GM23338 (cell line): ENCODE measurements around the gene CACNG8. TPM values are rescaled to one million over a fixed set of nuclear protein-coding genes. Genes with fewer than 3 reads are reported as not detected.

Experiments
- ATAC-seq: fragments of 200-7000 bp; cut with Tn5 transposase; 3 replicates; pipeline ENCODE4 v1.9.1; 2020
- DNase-seq: peaks from one replicate; pipeline ENCODE4 v3.0.0-alpha.2; 2015; ENCODE audit warnings: low spot score
- H2AFZ ChIP-seq: fragments of 200-600 bp; sonication (generic); 2 replicates; pipeline ENCODE4 v1.8.0; 2016; ENCODE audit warnings: antibody characterized with exemption, mild to moderate bottlenecking, moderate library complexity
- H3F3A ChIP-seq: fragments of 200-600 bp; sonication (generic); replicated peaks from 2 replicates; pipeline ENCODE4 v1.8.0; 2017; ENCODE audit warnings: antibody characterized with exemption, mixed run types, low read depth
- H3K27ac ChIP-seq: fragments of 200-600 bp; sonication (generic); 2 replicates; pipeline ENCODE4 v1.6.1; 2016; ENCODE audit warnings: low read depth
- H3K27me3 ChIP-seq: fragments of 200-600 bp; sonication (generic); 2 replicates; pipeline ENCODE4 v1.8.0; 2016; ENCODE audit warnings: mild to moderate bottlenecking, mixed run types, moderate library complexity; ENCODE audit not compliant: insufficient read depth
- H3K36me3 ChIP-seq: fragments of 200-600 bp; sonication (generic); 2 replicates; pipeline ENCODE4 v1.8.0; 2016; ENCODE audit warnings: mild to moderate bottlenecking; ENCODE audit not compliant: insufficient read depth
- H3K4me1 ChIP-seq: fragments of 200-600 bp; sonication (generic); 2 replicates; pipeline ENCODE4 v1.8.0; 2016; ENCODE audit warnings: mild to moderate bottlenecking, moderate library complexity; ENCODE audit not compliant: insufficient read depth
- H3K4me2 ChIP-seq: fragments of 200-600 bp; sonication (generic); 2 replicates; pipeline ENCODE4 v1.7.1; 2017; ENCODE audit warnings: mixed run types
- H3K4me3 ChIP-seq: fragments of 200-600 bp; sonication (generic); 2 replicates; pipeline ENCODE4 v1.6.1; 2016; ENCODE audit warnings: mixed run types
- H3K79me2 ChIP-seq: fragments of 200-600 bp; sonication (generic); replicated peaks from 2 replicates; pipeline ENCODE4 v1.8.0; 2017; ENCODE audit warnings: mild to moderate bottlenecking; ENCODE audit not compliant: insufficient read depth
- H3K9me2 ChIP-seq: fragments of 200-600 bp; sonication (generic); 2 replicates; pipeline ENCODE4 v1.8.0; 2017; ENCODE audit not compliant: insufficient read depth
- H4K20me1 ChIP-seq: fragments of 200-600 bp; sonication (generic); replicated peaks from 2 replicates; pipeline ENCODE4 v1.8.0; 2017; ENCODE audit warnings: mild to moderate bottlenecking; ENCODE audit not compliant: insufficient read depth
- H3K27ac Mint-ChIP-seq: 2 replicates; pipeline ENCODE4 v1.8.0; 2020; ENCODE audit warnings: inconsistent platforms, mild to moderate bottlenecking, moderate library complexity, mixed read lengths
- H3K27me3 Mint-ChIP-seq: 3 replicates; pipeline ENCODE4 v1.8.0; 2022; ENCODE audit warnings: low read depth, mild to moderate bottlenecking, moderate library complexity, mixed read lengths, inconsistent platforms; ENCODE audit not compliant: insufficient read depth, poor library complexity
- H3K36me3 Mint-ChIP-seq: 3 replicates; pipeline ENCODE4 v1.8.0; 2021; ENCODE audit warnings: low read depth, mild to moderate bottlenecking, inconsistent platforms, moderate library complexity, mixed read lengths
- H3K4me1 Mint-ChIP-seq: 3 replicates; pipeline ENCODE4 v1.8.0; 2020; ENCODE audit warnings: mild to moderate bottlenecking, inconsistent platforms, mixed read lengths
- H3K4me3 Mint-ChIP-seq: 3 replicates; pipeline ENCODE4 v1.8.0; 2021; ENCODE audit warnings: moderate library complexity, mild to moderate bottlenecking, inconsistent platforms, mixed read lengths
- H3K9me3 Mint-ChIP-seq: 3 replicates; pipeline ENCODE4 v1.8.0; 2020; ENCODE audit warnings: moderate library complexity, mild to moderate bottlenecking, inconsistent platforms, mixed read lengths
- CREB1 ChIP-seq: fragments of 250-450 bp; sonication (Bioruptor Pico); IDR thresholded peaks from 2 replicates; pipeline ENCODE4 v1.5.0; 2020; ENCODE audit warnings: low read depth, mild to moderate bottlenecking, moderate library complexity
- ETS1 ChIP-seq: IDR thresholded peaks from 2 replicates; pipeline ENCODE4 v1.6.1; 2016; ENCODE audit warnings: antibody characterized with exemption
- EZH2phosphoT487 ChIP-seq: fragments of 200-600 bp; sonication (generic); IDR thresholded peaks from one replicate; pipeline ENCODE4 v1.8.1; 2018; ENCODE audit warnings: antibody characterized with exemption; ENCODE audit not compliant: unreplicated experiment
- JUNB ChIP-seq: IDR thresholded peaks from one replicate; pipeline ENCODE4 v1.6.1; 2016; ENCODE audit warnings: antibody characterized with exemption; ENCODE audit not compliant: unreplicated experiment
- POLR2AphosphoS5 ChIP-seq: IDR thresholded peaks from 2 replicates; pipeline ENCODE4 v1.6.1; 2016; ENCODE audit warnings: antibody characterized with exemption, low read depth
- STAT1 ChIP-seq: IDR thresholded peaks from one replicate; pipeline ENCODE4 v1.6.1; 2016; ENCODE audit warnings: antibody characterized with exemption; ENCODE audit not compliant: unreplicated experiment
- ZNF114 ChIP-seq: fragments of 250-450 bp; sonication (Bioruptor Pico); IDR thresholded peaks from 2 replicates; pipeline ENCODE4 v1.5.0; 2020; ENCODE audit warnings: mild to moderate bottlenecking, moderate library complexity
- ZNF462 ChIP-seq: fragments of 250-450 bp; sonication (Bioruptor Pico); IDR thresholded peaks from 2 replicates; pipeline ENCODE4 v1.5.0; 2020; ENCODE audit warnings: mild to moderate bottlenecking, moderate library complexity
- polyA plus RNA-seq: library from polyadenylated mRNA; unstranded; fragments of >200 nt; fragmentation: Nextera tagmentation; extraction: Ambion mirVana; gene quantifications from 2 replicates; pipeline ENCODE4 v1.2.1, GENCODE V29; 2016
- total RNA-seq: library from RNA; depleted of rRNA; stranded (reverse); fragments of >200 nt; shearing (Covaris generic); gene quantifications from 2 replicates; pipeline ENCODE4 v1.2.3, GENCODE V29; 2014
- TF ChIP-seq, protein P1 (sequence below): IDR thresholded peaks from one replicate; pipeline ENCODE4 v1.6.1; 2018; ENCODE audit warnings: antibody characterized with exemption; ENCODE audit not compliant: unreplicated experiment

Gene CACNG8
- total and polyA plus RNA-seq, 2 experiments from 2014 or later = 2.2 to 3.9 TPM

DNA sequence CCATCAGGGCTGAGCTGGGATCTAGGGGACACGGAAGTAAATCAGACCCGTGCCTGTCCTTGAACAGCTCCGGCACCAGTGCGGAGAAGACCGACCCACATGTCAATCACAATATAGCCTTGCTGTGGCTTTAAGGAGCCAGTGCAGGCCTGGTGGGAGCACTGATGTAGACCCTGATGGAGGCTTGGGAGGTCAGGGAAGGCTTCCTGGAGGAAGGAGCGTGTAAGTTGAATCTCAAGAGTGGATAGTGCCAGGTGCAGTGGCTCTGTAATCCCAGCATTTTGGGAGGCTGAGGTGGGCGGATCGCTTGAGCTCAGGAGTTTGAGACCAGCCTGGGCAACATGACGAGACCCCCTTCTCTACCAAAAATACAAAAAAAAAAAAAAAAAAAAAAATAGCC is 10.8 kb upstream of the CACNG8 start (continued):
- TF ChIP-seq, protein P1, sequence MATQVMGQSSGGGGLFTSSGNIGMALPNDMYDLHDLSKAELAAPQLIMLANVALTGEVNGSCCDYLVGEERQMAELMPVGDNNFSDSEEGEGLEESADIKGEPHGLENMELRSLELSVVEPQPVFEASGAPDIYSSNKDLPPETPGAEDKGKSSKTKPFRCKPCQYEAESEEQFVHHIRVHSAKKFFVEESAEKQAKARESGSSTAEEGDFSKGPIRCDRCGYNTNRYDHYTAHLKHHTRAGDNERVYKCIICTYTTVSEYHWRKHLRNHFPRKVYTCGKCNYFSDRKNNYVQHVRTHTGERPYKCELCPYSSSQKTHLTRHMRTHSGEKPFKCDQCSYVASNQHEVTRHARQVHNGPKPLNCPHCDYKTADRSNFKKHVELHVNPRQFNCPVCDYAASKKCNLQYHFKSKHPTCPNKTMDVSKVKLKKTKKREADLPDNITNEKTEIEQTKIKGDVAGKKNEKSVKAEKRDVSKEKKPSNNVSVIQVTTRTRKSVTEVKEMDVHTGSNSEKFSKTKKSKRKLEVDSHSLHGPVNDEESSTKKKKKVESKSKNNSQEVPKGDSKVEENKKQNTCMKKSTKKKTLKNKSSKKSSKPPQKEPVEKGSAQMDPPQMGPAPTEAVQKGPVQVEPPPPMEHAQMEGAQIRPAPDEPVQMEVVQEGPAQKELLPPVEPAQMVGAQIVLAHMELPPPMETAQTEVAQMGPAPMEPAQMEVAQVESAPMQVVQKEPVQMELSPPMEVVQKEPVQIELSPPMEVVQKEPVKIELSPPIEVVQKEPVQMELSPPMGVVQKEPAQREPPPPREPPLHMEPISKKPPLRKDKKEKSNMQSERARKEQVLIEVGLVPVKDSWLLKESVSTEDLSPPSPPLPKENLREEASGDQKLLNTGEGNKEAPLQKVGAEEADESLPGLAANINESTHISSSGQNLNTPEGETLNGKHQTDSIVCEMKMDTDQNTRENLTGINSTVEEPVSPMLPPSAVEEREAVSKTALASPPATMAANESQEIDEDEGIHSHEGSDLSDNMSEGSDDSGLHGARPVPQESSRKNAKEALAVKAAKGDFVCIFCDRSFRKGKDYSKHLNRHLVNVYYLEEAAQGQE = no peak
- no peak for TF ChIP-seq CREB1 (CRISPR knock-in tag)
- TF ChIP-seq JUNB = no peak
- no peak for TF ChIP-seq STAT1
- TF ChIP-seq ZNF114 (CRISPR knock-in tag) = no peak
- no peak for TF ChIP-seq POLR2AphosphoS5

GRCh38 chr19:53953383-53953782 is 9.4 kb upstream of the CACNG8 start:
- H3K36me3 ChIP-seq = no peaks in the 10 kb centered on the region
- H3K4me2 ChIP-seq = no peak overlapping the region
- no peak overlapping the region for H3K4me3 ChIP-seq
- ATAC-seq (no peak), DNase-seq (no peak)
- H3K27ac ChIP-seq = no peak overlapping the region
- no peak overlapping the region for H2AFZ ChIP-seq
- no peaks in the 10 kb centered on the region for H3K79me2 ChIP-seq
- Mint-ChIP-seq H3K4me1 (peaks cover 34% of the 10 kb centered on the region), H3K27ac (no peak overlapping the region), H3K4me3 (no peak overlapping the region), H3K27me3 (peaks cover 11% of the 10 kb centered on the region), H3K9me3 (no peaks in the 10 kb centered on the region; the same call in 2 of the 3 replicates), H3K36me3 (peaks cover 3% of the 10 kb centered on the region; the same call in 2 of the 3 replicates)
- no peaks in the 10 kb centered on the region for H4K20me1 ChIP-seq
- H3F3A ChIP-seq = peaks cover 12% of the 10 kb centered on the region; the same call in 1 of the 2 replicates
- H3K4me1 ChIP-seq = peaks cover 38% of the 10 kb centered on the region
- H3K9me2 ChIP-seq = no peaks in the 10 kb centered on the region; the same call in 1 of the 2 replicates
- no peaks in the 10 kb centered on the region; the same call in 1 of the 2 replicates for H3K27me3 ChIP-seq
- TF ChIP-seq EZH2phosphoT487 (no peak), ZNF462 (no peak), JUNB (no peak), POLR2AphosphoS5 (no peak), ZNF114 (CRISPR knock-in tag) (no peak), ETS1 (no peak)
- TF ChIP-seq, protein P1 = no peak
